Loucy (cell line): Measurements from ENCODE around the gene TSPAN9.

Experiments
- EZH2phosphoT487 ChIP-seq: fragments of 200-600 bp; IDR thresholded peaks from 2 replicates; pipeline ENCODE4 v1.6.1; 2018; ENCODE audit warnings: antibody characterized with exemption, mild to moderate bottlenecking, moderate library complexity, borderline replicate concordance
- TF ChIP-seq, protein P1 (sequence below): fragments of 200-600 bp; sonication (generic); conservative IDR thresholded peaks from 2 replicates; pipeline ENCODE4 v1.5.1; 2014; ENCODE audit warnings: mild to moderate bottlenecking, antibody characterized with exemption, low read length

DNA sequence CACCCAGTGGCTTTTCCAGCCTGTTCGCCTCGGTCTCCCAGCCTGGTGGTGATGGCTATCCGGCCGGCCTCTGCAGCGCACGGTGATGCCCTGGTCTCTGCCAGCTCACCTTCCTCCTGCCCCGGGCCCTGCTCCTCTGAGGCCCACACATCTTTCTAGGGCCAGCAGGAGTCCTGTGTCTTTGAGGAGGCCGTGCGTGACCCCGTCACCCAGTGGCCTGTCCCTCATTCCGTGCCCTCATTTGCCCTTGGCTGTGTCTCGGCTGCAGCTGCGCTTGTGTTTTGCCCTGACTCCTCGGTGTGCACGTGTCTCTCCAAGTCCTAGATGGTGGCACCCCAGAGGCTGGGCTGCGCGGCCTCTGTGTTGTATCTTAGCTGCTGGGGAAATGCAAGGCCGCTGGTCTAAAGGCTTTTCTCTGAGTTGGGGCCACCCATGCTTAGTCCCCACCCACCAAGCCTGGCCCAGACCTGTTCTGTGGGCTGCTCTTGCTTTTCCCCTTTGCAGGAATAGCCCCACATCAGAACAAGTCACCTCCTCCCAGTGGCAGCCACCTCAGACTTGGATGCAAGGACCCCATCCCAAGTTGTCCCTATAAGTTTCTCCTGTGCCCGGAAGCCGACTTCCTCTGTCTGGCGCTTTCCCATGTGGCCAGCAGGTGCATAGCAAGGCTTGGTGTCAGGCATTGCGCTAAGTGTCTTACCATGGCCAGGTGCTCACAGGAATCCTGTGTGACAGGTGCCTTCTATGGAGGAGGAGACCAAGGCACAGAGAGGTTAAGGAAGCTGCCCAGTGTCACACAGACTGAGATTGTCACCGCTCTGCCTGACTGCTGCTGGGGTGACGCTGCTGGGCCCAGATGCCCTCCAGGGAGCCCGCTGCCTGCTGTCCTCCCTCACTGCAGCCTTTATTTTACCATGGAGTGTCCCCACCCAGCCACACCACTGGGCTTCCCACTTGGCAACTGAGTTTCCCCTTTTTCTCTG, 64.5 kb downstream of the TSPAN9 start:
- TF ChIP-seq, protein P1, sequence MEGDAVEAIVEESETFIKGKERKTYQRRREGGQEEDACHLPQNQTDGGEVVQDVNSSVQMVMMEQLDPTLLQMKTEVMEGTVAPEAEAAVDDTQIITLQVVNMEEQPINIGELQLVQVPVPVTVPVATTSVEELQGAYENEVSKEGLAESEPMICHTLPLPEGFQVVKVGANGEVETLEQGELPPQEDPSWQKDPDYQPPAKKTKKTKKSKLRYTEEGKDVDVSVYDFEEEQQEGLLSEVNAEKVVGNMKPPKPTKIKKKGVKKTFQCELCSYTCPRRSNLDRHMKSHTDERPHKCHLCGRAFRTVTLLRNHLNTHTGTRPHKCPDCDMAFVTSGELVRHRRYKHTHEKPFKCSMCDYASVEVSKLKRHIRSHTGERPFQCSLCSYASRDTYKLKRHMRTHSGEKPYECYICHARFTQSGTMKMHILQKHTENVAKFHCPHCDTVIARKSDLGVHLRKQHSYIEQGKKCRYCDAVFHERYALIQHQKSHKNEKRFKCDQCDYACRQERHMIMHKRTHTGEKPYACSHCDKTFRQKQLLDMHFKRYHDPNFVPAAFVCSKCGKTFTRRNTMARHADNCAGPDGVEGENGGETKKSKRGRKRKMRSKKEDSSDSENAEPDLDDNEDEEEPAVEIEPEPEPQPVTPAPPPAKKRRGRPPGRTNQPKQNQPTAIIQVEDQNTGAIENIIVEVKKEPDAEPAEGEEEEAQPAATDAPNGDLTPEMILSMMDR = no peak
- TF ChIP-seq EZH2phosphoT487 = no peak
